HG03097 (cell line): ENCODE results near the gene LOX.

Experiments used
- ATAC-seq: cut with Tn5 transposase; IDR thresholded peaks from one replicate; pipeline ENCODE4 v1.9.1; 2021; ENCODE audit not compliant: unreplicated experiment, low FRiP score

LOX gene

GRCh38 chr5:122054266-122054665 is 23.8 kb downstream of the LOX start:
- ATAC-seq: no peak

- ATAC-seq: no peak
Observed at GRCh38 chr5:122053181-122054109, 24.6 kb downstream of the LOX start.

GRCh38 chr5:122051569-122051968 is 26.5 kb downstream of the LOX start:
- ATAC-seq: no peak

- no peak for ATAC-seq
Observed at GRCh38 chr5:122050959-122051358, 27.1 kb downstream of the LOX start.

GRCh38 chr5:122040636-122041302 is 37.3 kb downstream of the LOX start:
- ATAC-seq: no peak

GRCh38 chr5:122036326-122036725 is 41.7 kb downstream of the LOX start:
- no peak for ATAC-seq

GRCh38 chr5:122035913-122036312 is 42.1 kb downstream of the LOX start:
- no peak for ATAC-seq

GRCh38 chr5:122031836-122032235 is 46.2 kb downstream of the LOX start:
- ATAC-seq: no peak

GRCh38 chr5:122030251-122030650 is 47.8 kb downstream of the LOX start:
- no peak for ATAC-seq

- ATAC-seq: no peak
Observed at GRCh38 chr5:122029818-122030217, 48.2 kb downstream of the LOX start.

GRCh38 chr5:122022966-122023365 is 55.1 kb downstream of the LOX start:
- no peak for ATAC-seq

- ATAC-seq: no peak
Observed at GRCh38 chr5:122019919-122020590, 58.0 kb downstream of the LOX start.

- ATAC-seq: no peak
Observed at GRCh38 chr5:122015471-122015870, 62.6 kb downstream of the LOX start.

GRCh38 chr5:122014236-122014935 is 63.7 kb downstream of the LOX start:
- no peak for ATAC-seq
